ENCODE measurements around the gene METTL27. TPM values are rescaled to one million over a fixed set of nuclear protein-coding genes. Genes with fewer than 3 reads are reported as not detected.
A peak's percentile ranks its signal among the peaks of the same experiment; 100 is the strongest.

The METTL27 gene
- total RNA-seq, 3 donors from 2014 or later, result 1.6 to 4.6 (median 2.4) TPM

DNA sequence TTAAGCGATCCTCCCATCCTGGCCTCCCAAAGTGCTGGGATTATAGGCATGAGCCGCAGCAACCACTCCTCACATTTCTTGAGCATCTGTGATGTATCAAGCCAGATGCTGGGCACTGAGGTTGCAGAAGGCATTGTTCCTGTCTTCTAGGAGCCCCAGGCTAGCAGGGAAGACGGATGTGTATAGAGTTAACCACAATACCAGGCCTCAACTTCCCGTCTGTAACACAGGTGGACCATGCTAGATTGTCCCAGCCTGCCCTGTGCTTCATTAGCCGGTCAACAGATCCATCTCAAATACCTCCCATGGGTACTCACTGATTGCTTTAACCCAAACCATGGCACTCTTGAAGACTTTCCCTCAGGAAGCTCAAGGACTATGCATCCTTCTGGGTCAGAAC is 13.3 kb downstream of the METTL27 start:
- peaks cover 34% of the 10 kb centered on the region for H3K4me1 ChIP-seq (ENCODE audit: low read depth)
- intact Hi-C loops (cut with DNase I, micrococcal nuclease), result no loop called here
- TF ChIP-seq, protein P1, sequence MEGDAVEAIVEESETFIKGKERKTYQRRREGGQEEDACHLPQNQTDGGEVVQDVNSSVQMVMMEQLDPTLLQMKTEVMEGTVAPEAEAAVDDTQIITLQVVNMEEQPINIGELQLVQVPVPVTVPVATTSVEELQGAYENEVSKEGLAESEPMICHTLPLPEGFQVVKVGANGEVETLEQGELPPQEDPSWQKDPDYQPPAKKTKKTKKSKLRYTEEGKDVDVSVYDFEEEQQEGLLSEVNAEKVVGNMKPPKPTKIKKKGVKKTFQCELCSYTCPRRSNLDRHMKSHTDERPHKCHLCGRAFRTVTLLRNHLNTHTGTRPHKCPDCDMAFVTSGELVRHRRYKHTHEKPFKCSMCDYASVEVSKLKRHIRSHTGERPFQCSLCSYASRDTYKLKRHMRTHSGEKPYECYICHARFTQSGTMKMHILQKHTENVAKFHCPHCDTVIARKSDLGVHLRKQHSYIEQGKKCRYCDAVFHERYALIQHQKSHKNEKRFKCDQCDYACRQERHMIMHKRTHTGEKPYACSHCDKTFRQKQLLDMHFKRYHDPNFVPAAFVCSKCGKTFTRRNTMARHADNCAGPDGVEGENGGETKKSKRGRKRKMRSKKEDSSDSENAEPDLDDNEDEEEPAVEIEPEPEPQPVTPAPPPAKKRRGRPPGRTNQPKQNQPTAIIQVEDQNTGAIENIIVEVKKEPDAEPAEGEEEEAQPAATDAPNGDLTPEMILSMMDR (IDR thresholded peaks at IDR 0.05), result no peak
- no peak for DNase-seq
- H3K9me3 ChIP-seq, result no peaks in the 10 kb centered on the region
- no peaks in the 10 kb centered on the region for H3K36me3 ChIP-seq (ENCODE audit: low read depth)
- H3K4me3 ChIP-seq, result no peak overlapping the region
- no peak for ATAC-seq

DNA sequence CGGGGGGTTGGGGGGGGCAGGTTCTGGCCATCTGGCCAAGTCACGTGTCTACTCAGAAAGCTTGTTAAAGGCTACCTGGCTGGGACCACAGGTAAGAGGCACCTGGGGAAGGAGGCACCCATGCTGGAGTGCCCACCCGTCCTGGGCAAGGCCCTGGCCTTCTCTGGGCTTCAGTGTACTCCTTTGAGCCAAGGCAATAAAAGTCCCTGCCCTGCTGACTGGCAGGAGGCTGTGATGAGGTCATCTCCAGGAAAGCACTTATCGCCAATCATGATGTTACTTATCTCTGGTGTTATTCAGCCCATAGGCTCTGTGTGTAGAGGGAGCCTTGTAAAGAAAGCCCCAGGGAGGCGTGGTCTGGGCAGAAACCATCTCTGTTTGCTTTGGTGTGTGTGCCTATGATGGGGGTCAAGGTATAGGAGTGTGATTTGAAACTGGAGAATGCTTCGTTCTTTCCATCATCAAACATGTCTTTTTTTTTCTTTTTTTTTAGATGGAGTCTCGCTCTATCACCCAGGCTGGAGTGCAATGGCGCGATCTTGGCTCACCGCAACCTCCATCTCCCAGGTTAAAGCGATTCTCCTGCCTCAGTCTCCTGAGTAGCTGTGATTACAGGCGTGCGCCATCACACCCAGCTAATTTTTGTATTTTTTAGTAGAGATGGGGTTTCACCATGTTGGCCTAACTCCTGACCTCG is 14.1 kb downstream of the METTL27 start:
- ATAC-seq, result peak; percentile 60
- no peaks in the 10 kb centered on the region for H3K36me3 ChIP-seq (ENCODE audit: low read depth)
- intact Hi-C loops (cut with DNase I, micrococcal nuclease), result no loop called here
- peaks cover 34% of the 10 kb centered on the region for H3K4me1 ChIP-seq (ENCODE audit: low read depth)
- TF ChIP-seq, protein P1 (IDR thresholded peaks at IDR 0.05), result no peak
- peak; percentile 88 to 93 (median 88) for DNase-seq
- H3K4me3 ChIP-seq, result no peak overlapping the region
- H3K9me3 ChIP-seq, result no peaks in the 10 kb centered on the region

DNA sequence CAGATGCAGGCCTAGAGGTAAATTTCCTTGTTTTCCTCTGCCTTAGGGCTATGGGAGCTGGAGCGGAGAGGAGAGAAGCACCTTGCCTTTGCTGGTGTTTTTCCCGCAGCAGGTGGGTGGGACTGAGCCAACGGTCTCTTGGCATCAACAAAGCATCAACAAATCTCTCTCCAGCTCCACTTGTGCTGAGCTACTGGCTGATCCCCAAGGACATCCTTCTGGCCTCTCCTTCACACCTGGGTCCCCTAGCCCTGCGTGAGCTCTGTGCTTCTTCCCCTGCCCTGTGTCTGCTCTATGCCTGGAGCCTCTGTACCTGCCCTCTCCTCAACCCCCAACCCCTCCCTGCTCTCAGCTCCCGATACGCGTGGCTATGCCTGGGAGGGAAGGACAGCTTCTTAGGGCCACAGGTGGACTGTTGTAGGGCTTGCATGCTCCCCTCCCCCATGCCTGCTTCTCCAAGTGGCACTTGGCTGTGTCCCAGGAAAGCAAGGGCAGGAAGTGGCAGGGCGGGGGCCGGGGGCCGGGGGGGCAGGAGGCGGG is 14.7 kb downstream of the METTL27 start:
- ATAC-seq, result peak; percentile 44
- peaks cover 34% of the 10 kb centered on the region for H3K4me1 ChIP-seq (ENCODE audit: low read depth)
- H3K9me3 ChIP-seq, result no peaks in the 10 kb centered on the region
- intact Hi-C loops (cut with DNase I, micrococcal nuclease), result no loop called here
- TF ChIP-seq, protein P1 (IDR thresholded peaks at IDR 0.05), result no peak
- no peaks in the 10 kb centered on the region for H3K36me3 ChIP-seq (ENCODE audit: low read depth)
- H3K4me3 ChIP-seq, result no peak overlapping the region
- peak; percentile 87 to 94 (median 87) for DNase-seq

DNA sequence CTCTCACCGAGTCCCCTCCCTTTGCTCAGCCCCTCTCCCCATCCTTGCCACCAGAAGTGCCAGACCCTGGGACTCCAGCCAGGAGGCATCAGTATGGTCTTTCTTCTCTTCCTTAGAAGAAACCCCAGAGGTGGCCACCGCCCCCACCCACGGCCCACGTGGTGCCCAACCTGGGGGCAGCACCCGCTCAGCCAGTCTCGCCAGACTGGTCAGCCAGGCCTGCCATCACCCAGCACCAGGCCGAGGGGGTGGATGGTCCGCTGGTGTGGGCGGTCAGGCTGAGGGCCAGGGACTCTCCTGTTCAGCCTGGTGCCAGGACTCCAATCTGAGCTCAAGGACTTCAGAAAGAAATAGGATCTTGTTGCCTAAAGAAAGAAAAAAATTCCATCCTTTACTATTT is 17.3 kb downstream of the METTL27 start:
- TF ChIP-seq, protein P1 (IDR thresholded peaks at IDR 0.05), result no peak
- Histone ChIP-seq H3K4me3 (no peak overlapping the region), H3K4me1 (ENCODE audit: low read depth) (peaks cover 41% of the 10 kb centered on the region), H3K36me3 (ENCODE audit: low read depth) (no peaks in the 10 kb centered on the region), H3K9me3 (no peaks in the 10 kb centered on the region)
- intact Hi-C loops (cut with DNase I, micrococcal nuclease), result no loop called here
- peak in 2 of 3 donors; percentile 42 to 60 for DNase-seq
- ATAC-seq, result no peak

DNA sequence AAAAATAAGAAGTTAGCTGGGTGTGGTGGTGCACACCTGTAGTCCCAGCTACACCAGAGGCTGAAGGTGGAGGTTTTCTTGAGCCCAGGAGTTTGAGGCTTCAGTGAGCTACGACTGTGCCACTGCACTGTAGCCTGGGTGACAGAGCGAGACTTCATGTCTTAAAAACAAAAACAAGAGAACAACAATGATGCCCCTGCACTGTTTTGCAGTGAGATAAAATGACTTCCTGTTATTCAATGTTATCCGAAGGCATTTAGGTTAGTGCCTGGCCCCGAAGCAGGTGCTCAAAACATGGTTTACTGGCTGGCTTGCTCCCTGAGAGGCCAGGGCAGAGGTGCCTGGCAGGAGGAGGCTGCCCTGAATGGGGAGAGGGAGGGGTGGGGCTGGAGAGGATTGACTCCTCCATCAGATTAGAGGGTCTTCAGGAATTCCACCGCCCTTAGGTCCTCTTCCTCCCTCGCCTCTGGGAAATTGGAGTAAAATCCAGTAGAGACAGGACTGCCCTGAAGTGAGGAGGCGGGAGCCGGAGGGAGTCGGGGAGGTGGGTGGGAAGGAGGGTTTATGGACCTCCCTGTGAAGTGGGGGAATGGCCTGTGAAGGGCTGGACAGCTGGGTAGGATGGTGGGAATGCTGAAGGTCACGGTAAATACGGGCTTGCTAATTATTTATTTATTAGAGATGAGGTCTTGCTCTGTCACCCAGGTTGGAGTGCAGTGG is 18.3 kb downstream of the METTL27 start:
- DNase-seq (peak in 2 of 3 donors; percentile 19 to 27), ATAC-seq (no peak)
- no peaks in the 10 kb centered on the region for H3K9me3 ChIP-seq
- TF ChIP-seq, protein P1 (IDR thresholded peaks at IDR 0.05), result no peak
- intact Hi-C loops (cut with DNase I, micrococcal nuclease), result no loop called here
- no peaks in the 10 kb centered on the region for H3K36me3 ChIP-seq (ENCODE audit: low read depth)
- peaks cover 35% of the 10 kb centered on the region for H3K4me1 ChIP-seq (ENCODE audit: low read depth)
- H3K4me3 ChIP-seq, result no peak overlapping the region
